ENCODE data around the gene CD248. TPM values are rescaled to one million over a fixed set of nuclear protein-coding genes. Genes with fewer than 3 reads are reported as not detected.

CD248 gene
- total and polyA plus RNA-seq, 3 donors from 2014 or later = 3.9 to 35.5 (median 6.4) TPM

DNA sequence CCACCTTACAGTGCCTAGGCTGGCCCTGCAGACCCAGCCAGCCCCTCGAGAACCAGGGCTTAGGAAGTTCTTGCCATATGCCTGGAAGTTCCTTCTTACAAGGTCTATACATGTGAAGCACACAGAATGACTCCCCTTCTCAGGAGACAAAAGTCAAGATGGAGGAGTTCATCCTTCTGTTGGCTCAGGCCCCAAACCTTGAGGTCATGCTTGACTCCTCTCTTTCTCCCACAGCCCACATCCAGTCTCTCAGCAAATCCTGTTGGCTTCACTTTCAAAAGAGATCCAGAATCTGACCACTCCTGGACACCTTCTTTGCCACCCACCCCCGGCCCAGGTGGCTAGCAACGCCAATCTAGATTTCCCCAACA lies 1.7 kb upstream of the CD248 start:
- intact Hi-C loops (cut with DNase I; ENCODE audit: low total_unique reads) = no loop called here
- WGBS, 2 donors = 72 to 97% methylated on average over 2 to 3 of the region's 3 CpGs
- no peak overlapping the region for H3K27ac ChIP-seq

DNA sequence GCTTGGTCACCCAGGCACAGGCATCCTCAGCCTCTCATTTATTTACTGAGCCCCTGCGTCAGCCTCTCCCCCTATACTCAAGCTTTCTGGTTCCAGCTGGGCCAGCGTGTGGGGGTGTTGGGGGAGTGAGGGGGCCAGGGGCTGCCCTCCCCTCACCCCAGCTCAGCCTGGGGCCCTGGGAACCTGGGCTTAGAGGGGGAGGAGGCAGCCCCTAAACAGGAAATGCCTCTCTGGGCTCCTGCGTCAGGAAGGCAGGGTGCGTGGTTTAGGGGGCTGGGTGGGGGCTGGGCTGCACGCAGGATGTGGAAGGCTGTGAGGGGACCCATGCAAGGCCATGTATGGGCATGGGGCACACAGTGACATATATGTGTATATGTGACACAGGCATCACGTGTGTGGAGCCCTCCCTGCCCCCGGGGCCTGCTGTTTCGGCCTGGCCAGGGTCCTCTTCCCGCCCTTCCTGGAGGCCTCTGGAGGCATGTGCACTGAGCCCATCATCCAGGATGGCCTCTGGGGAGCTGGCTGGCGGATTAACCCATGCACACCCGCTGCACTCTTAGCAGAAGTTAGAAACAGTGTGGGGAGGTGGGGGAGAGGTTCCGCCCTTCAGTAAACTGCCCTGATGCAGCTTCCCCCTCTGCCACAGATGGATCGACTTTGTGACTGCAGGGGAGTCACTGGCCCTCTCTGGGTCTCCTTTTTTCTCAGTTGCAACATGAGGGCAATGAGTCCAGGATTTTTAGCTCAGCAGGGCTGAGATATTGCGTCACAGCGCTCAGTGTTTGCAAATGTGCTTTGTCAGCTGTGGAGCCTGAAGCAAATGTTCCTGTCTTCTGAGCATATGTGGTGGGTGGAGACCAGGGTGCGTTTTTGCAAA lies 1.1 kb upstream of the CD248 start:
- H3K4me3 ChIP-seq = no peak overlapping the region

More for the DNA sequence above, 1.7 kb upstream of the CD248 start:
- H3K9me3 ChIP-seq = no peaks in the 10 kb centered on the region
- H3K27me3 ChIP-seq = no peaks in the 10 kb centered on the region
- no peaks in the 10 kb centered on the region for H3K36me3 ChIP-seq (ENCODE audit: low read depth, missing control alignments)
- TF ChIP-seq, protein P1, sequence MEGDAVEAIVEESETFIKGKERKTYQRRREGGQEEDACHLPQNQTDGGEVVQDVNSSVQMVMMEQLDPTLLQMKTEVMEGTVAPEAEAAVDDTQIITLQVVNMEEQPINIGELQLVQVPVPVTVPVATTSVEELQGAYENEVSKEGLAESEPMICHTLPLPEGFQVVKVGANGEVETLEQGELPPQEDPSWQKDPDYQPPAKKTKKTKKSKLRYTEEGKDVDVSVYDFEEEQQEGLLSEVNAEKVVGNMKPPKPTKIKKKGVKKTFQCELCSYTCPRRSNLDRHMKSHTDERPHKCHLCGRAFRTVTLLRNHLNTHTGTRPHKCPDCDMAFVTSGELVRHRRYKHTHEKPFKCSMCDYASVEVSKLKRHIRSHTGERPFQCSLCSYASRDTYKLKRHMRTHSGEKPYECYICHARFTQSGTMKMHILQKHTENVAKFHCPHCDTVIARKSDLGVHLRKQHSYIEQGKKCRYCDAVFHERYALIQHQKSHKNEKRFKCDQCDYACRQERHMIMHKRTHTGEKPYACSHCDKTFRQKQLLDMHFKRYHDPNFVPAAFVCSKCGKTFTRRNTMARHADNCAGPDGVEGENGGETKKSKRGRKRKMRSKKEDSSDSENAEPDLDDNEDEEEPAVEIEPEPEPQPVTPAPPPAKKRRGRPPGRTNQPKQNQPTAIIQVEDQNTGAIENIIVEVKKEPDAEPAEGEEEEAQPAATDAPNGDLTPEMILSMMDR (IDR thresholded peaks at IDR 0.05) = no peak
- TF ChIP-seq POLR2A (IDR thresholded peaks at IDR 0.05) = no peak
- DNase-seq = no peak
- H3K4me3 ChIP-seq = no peak overlapping the region
- H3K4me1 ChIP-seq = peaks cover 21% of the 10 kb centered on the region

DNA sequence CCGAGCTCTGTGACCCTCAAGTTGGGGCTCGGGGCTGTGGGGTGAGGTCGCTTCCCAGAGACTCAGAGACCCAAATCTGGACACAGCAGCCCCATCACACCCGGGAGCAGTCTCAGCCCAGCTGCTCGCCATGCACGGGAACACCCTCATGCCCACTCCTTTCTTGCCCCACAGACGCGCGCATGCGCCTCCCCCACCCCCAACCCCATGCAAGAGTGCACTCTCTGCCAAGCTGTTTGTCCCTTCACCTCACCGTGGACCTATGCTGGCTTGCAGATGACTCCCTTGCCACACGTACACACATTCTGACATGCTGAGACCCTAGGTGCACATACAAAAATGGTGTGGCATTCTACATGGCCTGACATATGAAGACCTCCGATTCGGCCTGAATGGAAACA lies 478 bp upstream of the CD248 start:
- 14 to 30% methylated on average over 12 to 14 of the region's 14 CpGs for WGBS, 2 donors
- peak overlapping the region; percentile 33 to 51 for H3K4me3 ChIP-seq
- TF ChIP-seq POLR2A (IDR thresholded peaks at IDR 0.05) = no peak
- TF ChIP-seq, protein P1 (IDR thresholded peaks at IDR 0.05) = no peak
- H3K27me3 ChIP-seq = no peaks in the 10 kb centered on the region
- no peaks in the 10 kb centered on the region for H3K36me3 ChIP-seq (ENCODE audit: low read depth, missing control alignments)
- peak overlapping the region; percentile 77 to 88 for H3K27ac ChIP-seq
- H3K4me1 ChIP-seq = peaks cover 22% of the 10 kb centered on the region
- H3K9me3 ChIP-seq = no peaks in the 10 kb centered on the region
- DNase-seq = no peak
- intact Hi-C loops (cut with DNase I; ENCODE audit: low total_unique reads) = no loop called here

More for the DNA sequence above, 1.1 kb upstream of the CD248 start:
- no peaks in the 10 kb centered on the region for H3K27me3 ChIP-seq
- 49 to 58% methylated on average over 14 to 16 of the region's 16 CpGs for WGBS, 2 donors
- DNase-seq = peak; percentile 68
- TF ChIP-seq, protein P1 (IDR thresholded peaks at IDR 0.05) = no peak
- TF ChIP-seq POLR2A (IDR thresholded peaks at IDR 0.05) = no peak
- H3K36me3 ChIP-seq (ENCODE audit: low read depth, missing control alignments) = no peaks in the 10 kb centered on the region
- no peaks in the 10 kb centered on the region for H3K9me3 ChIP-seq
- H3K27ac ChIP-seq = peak overlapping the region; percentile 77 to 88
- intact Hi-C loops (cut with DNase I; ENCODE audit: low total_unique reads) = no loop called here
- peaks cover 24% of the 10 kb centered on the region for H3K4me1 ChIP-seq

DNA sequence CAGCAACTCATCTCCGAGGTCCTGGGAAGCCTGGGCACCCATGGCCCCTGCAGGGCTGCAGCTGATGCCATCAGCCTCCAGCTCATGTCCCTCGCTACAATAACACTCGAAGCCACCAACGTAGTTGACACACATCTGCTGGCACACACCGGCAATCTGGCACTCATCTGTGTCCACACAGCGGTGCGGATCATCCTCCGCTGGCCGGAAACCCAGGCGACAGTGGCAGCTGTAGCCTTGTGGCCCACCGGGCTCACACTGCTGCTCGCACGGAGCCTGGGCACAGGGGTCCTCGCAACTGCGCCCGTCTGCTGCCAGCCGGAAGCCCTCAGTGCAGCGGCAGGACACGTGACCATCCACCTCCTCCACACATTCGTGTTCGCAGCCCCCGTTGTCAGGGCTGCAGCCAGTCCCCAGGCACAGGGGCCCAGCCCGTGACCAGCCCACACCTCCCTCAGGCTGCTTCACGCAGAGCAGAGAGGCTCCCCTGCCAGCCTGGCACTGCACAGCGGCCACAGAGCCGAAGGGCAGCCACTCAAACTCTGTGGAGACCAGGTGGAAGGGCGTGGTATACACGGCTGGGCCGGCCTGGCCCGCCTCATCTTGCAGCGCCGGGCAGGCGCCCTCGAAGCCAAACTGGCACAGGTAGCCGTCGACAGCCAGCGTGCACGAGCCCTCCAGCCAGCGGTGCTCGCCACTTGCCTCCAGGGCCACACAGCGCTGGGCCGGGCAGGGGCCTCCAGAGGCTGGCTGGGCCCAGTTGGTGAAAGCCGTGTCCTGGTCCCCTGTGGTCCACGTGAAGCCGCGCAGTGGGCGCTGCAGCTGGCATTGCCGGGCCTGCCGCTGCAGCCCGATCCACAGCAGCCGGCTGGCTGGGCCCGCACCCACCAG lies 678 bp downstream of the CD248 start:
- no peak for DNase-seq
- WGBS, 2 donors = 64 to 74% methylated on average over 9 to 50 of the region's 52 CpGs
- Histone ChIP-seq H3K36me3 (ENCODE audit: low read depth, missing control alignments) (no peaks in the 10 kb centered on the region), H3K27ac (peak overlapping the region; percentile 33 to 88), H3K4me1 (peaks cover 21% of the 10 kb centered on the region), H3K4me3 (peak overlapping the region; percentile 33 to 51), H3K27me3 (no peaks in the 10 kb centered on the region), H3K9me3 (no peaks in the 10 kb centered on the region)
- intact Hi-C loops (cut with DNase I; ENCODE audit: low total_unique reads) = no loop called here
- TF ChIP-seq POLR2A (IDR thresholded peaks at IDR 0.05) = no peak
- TF ChIP-seq, protein P1 (IDR thresholded peaks at IDR 0.05) = no peak

Measured in testis (tissue), 3 donors.